ENCODE data around the gene ZPR1. TPM values are rescaled to one million over a fixed set of nuclear protein-coding genes. Genes with fewer than 3 reads are reported as not detected.

The ZPR1 gene
- total RNA-seq, 1 donor from 2014 or later = 65.1 TPM

DNA sequence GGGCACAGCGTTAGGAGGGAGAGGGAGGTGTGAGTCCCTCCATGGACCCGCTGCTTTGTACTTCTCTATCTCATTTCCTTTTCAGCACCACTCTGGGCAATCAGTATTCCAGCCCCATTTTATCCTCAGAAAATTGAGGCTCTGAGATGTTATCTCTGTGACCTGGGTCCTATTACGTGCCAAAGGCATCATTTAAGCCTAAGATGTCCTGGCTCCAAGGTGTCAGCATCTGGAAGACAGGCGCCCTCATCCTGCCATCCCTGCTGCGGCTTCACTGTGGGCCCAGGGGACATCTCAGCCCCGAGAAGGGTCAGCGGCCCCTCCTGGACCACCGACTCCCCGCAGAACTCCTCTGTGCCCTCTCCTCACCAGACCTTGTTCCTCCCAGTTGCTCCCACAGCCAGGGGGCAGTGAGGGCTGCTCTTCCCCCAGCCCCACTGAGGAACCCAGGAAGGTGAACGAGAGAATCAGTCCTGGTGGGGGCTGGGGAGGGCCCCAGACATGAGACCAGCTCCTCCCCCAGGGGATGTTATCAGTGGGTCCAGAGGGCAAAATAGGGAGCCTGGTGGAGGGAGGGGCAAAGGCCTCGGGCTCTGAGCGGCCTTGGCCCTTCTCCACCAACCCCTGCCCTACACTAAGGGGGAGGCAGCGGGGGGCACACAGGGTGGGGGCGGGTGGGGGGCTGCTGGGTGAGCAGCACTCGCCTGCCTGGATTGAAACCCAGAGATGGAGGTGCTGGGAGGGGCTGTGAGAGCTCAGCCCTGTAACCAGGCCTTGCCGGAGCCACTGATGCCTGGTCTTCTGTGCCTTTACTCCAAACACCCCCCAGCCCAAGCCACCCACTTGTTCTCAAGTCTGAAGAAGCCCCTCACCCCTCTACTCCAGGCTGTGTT lies 41.1 kb upstream of the ZPR1 start:
- H2AFZ ChIP-seq (ENCODE audit: low read depth, low read length) = no peak overlapping the region
- no peaks in the 10 kb centered on the region for H3K9me3 ChIP-seq (ENCODE audit: insufficient read depth, low read depth, low read length)
- no peak overlapping the region for H3K4me3 ChIP-seq (ENCODE audit: insufficient read depth, low read depth, low read length)
- no peak overlapping the region for H3K27ac ChIP-seq (ENCODE audit: low read depth, low read length)
- DNase-seq (ENCODE audit: low read depth) (no peak), FAIRE-seq (no peak)
- no peaks in the 10 kb centered on the region for H3K4me1 ChIP-seq (ENCODE audit: insufficient read depth, low read length)
- no peaks in the 10 kb centered on the region for H3K27me3 ChIP-seq (ENCODE audit: insufficient read depth, low read length)
- no peak overlapping the region for H3K4me3 Mint-ChIP-seq (ENCODE audit: unreplicated experiment)
- H4K20me1 ChIP-seq (ENCODE audit: insufficient read depth, low read length) = no peaks in the 10 kb centered on the region
- no peaks in the 10 kb centered on the region for H3K9me3 Mint-ChIP-seq (ENCODE audit: unreplicated experiment)
- peaks cover 27% of the 10 kb centered on the region for H3K27me3 Mint-ChIP-seq (ENCODE audit: low read depth, unreplicated experiment)
- H3K27ac Mint-ChIP-seq (ENCODE audit: unreplicated experiment) = no peak overlapping the region
- H3K36me3 Mint-ChIP-seq (ENCODE audit: low read depth, unreplicated experiment) = no peaks in the 10 kb centered on the region
- H3K9ac ChIP-seq (ENCODE audit: low read length) = no peak overlapping the region
- no peaks in the 10 kb centered on the region for H3K79me2 ChIP-seq (ENCODE audit: insufficient read depth, low read length)
- TF ChIP-seq, protein P1, sequence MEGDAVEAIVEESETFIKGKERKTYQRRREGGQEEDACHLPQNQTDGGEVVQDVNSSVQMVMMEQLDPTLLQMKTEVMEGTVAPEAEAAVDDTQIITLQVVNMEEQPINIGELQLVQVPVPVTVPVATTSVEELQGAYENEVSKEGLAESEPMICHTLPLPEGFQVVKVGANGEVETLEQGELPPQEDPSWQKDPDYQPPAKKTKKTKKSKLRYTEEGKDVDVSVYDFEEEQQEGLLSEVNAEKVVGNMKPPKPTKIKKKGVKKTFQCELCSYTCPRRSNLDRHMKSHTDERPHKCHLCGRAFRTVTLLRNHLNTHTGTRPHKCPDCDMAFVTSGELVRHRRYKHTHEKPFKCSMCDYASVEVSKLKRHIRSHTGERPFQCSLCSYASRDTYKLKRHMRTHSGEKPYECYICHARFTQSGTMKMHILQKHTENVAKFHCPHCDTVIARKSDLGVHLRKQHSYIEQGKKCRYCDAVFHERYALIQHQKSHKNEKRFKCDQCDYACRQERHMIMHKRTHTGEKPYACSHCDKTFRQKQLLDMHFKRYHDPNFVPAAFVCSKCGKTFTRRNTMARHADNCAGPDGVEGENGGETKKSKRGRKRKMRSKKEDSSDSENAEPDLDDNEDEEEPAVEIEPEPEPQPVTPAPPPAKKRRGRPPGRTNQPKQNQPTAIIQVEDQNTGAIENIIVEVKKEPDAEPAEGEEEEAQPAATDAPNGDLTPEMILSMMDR (IDR thresholded peaks at IDR 0.05; ENCODE audit: insufficient read depth, low read depth, low read length) = no peak
- no peak for TF ChIP-seq EZH2 (IDR thresholded peaks at IDR 0.05; ENCODE audit: insufficient read depth, low read length)
- no peaks in the 10 kb centered on the region for H3K36me3 ChIP-seq (ENCODE audit: insufficient read depth, low read length)
- no peak overlapping the region for H3K4me2 ChIP-seq (ENCODE audit: low read length)
- H3K4me1 Mint-ChIP-seq (ENCODE audit: low read depth, unreplicated experiment) = no peaks in the 10 kb centered on the region

DNA sequence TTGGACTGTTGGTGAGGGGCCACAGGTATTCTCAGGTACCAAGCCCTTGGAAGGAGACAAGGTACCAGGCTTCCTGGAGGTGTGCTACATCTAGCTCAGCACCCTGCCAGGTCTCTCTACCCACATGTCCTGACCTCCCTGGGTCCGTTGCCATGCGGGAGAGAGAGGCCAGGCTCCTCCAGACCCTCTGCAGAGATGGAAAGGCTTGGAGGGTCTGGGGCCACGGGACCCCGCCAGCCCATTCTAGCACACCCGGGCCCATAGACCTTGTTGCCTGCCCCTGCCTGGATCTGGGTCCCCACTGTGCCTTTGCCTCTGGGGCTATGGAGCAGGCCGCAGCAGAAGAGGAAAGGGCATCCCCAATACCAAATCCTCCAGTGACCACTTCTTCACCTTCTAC lies 39.6 kb upstream of the ZPR1 start:
- Histone ChIP-seq H3K9ac (ENCODE audit: low read length) (no peak overlapping the region), H4K20me1 (ENCODE audit: insufficient read depth, low read length) (no peaks in the 10 kb centered on the region), H3K4me3 (ENCODE audit: insufficient read depth, low read depth, low read length) (no peak overlapping the region), H3K27ac (ENCODE audit: low read depth, low read length) (no peak overlapping the region), H3K27me3 (ENCODE audit: insufficient read depth, low read length) (no peaks in the 10 kb centered on the region), H3K4me1 (ENCODE audit: insufficient read depth, low read length) (no peaks in the 10 kb centered on the region), H2AFZ (ENCODE audit: low read depth, low read length) (no peak overlapping the region), H3K36me3 (ENCODE audit: insufficient read depth, low read length) (no peaks in the 10 kb centered on the region), H3K79me2 (ENCODE audit: insufficient read depth, low read length) (no peaks in the 10 kb centered on the region), H3K4me2 (ENCODE audit: low read length) (no peak overlapping the region), H3K9me3 (ENCODE audit: insufficient read depth, low read depth, low read length) (no peaks in the 10 kb centered on the region)
- H3K27me3 Mint-ChIP-seq (ENCODE audit: low read depth, unreplicated experiment) = peaks cover 17% of the 10 kb centered on the region
- no peak for FAIRE-seq
- no peaks in the 10 kb centered on the region for H3K36me3 Mint-ChIP-seq (ENCODE audit: low read depth, unreplicated experiment)
- TF ChIP-seq, protein P1 (IDR thresholded peaks at IDR 0.05; ENCODE audit: insufficient read depth, low read depth, low read length) = no peak
- no peak for TF ChIP-seq EZH2 (IDR thresholded peaks at IDR 0.05; ENCODE audit: insufficient read depth, low read length)
- no peaks in the 10 kb centered on the region for H3K4me1 Mint-ChIP-seq (ENCODE audit: low read depth, unreplicated experiment)
- no peak overlapping the region for H3K27ac Mint-ChIP-seq (ENCODE audit: unreplicated experiment)
- DNase-seq (ENCODE audit: low read depth) = no peak
- no peak overlapping the region for H3K4me3 Mint-ChIP-seq (ENCODE audit: unreplicated experiment)
- no peaks in the 10 kb centered on the region for H3K9me3 Mint-ChIP-seq (ENCODE audit: unreplicated experiment)
